Activated naive CD4-positive, alpha-beta T cell treated with anti-CD3 and anti-CD28 coated beads, Interleukin-2, amount 50 U/mL, for 72 hours (primary cell): ENCODE data around the gene FNDC1. TPM values are rescaled to one million over a fixed set of nuclear protein-coding genes. Genes with fewer than 3 reads are reported as not detected.

Experiments used
- ATAC-seq, 2 donors: fragments of 150-1000 bp; cut with Tn5 transposase; 2 replicates each; pipeline ENCODE4 v1.10.0; 2021; ENCODE audit warnings: mild to moderate bottlenecking in 2 of 2, moderate library complexity in 2 of 2
- DNase-seq, 2 donors: peaks; one replicate each; pipeline ENCODE4 v3.0.0; 2021 to 2022; ENCODE audit warnings: low spot score in 2 of 2
- H3K27ac Mint-ChIP-seq, 2 donors: one replicate each; pipeline ENCODE4 v1.8.0; 2022; ENCODE audit warnings: mild to moderate bottlenecking in 2 of 2, mixed read lengths in 2 of 2
- H3K36me3 Mint-ChIP-seq, 2 donors: one replicate each; pipeline ENCODE4 v1.8.0; 2022; ENCODE audit warnings: mixed read lengths in 2 of 2
- H3K9me3 Mint-ChIP-seq, 2 donors: one replicate each; pipeline ENCODE4 v1.8.0; 2022; ENCODE audit warnings: mixed read lengths in 2 of 2
- total RNA-seq, 2 donors: library from RNA; stranded (reverse); gene quantifications; one replicate each; pipeline ENCODE4 v1.2.3, GENCODE V29; 2022

The FNDC1 gene
- total RNA-seq, 2 donors from 2014 or later, result 0.12 TPM; not detected in 1

- Mint-ChIP-seq H3K36me3 (no peaks in the 10 kb centered on the region), H3K9me3 (no peaks in the 10 kb centered on the region), H3K27ac (no peak overlapping the region)
- ATAC-seq (no peak), DNase-seq (no peak)
These were observed 135.4 kb downstream of the FNDC1 start for GRCh38 chr6:159304641-159305040.

DNA sequence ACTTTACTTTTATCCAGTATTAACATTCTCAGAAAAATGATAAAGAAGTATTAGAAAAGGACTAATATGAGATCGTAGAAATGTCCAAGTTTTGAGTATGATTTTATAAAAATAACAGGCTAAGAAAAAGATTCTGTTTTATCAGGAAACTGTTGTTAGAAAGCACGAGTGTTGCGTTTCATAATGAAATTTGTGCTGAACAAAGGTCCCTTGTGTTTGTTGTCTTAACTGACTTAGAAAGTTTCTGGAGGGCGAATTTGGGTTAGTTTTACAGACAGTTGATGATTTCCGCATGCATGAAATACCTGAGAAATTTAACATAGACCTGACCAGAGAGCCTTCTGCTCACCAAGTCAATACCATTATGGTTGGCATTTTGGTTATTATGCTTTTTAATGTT lies 136.0 kb downstream of the FNDC1 start:
- no peaks in the 10 kb centered on the region for H3K36me3 Mint-ChIP-seq
- ATAC-seq (no peak), DNase-seq (no peak)
- no peaks in the 10 kb centered on the region for H3K9me3 Mint-ChIP-seq
- no peak overlapping the region for H3K27ac Mint-ChIP-seq

DNA sequence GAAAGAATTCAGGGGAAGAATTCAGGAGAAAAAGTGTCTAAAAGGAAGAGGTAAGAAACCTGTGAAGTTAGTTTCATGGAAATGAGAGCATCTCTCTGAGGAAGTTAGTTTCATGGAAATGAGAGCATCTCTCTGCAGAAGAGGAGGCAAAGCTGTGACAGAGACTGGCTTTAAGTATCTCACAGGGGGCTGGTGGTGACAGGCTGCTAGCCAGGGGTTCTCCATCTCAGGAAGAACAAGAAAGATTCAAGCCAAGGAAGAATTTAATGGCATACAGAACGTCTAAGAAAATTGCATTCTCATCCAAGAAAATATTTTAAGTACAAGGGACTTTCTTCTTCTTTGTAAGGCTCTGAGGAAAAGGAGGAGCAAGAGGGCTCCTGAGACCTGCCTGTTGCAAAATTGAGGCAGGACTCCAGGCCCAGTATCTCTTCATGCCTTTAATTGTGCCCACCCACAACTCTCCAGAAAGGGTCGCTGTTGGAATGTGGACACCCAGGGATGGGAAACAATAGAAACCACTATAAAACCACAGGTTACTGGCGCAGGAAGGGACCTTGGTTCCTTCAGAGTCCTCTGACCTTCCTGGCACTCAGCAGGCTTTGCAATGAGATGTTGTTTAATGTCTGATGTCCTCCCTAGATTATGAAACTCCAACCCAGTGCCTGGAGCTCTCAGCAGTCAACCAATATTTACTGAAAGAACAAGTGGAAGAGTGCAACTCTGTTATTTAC lies 136.8 kb downstream of the FNDC1 start:
- H3K36me3 Mint-ChIP-seq, result no peaks in the 10 kb centered on the region
- no peaks in the 10 kb centered on the region for H3K9me3 Mint-ChIP-seq
- no peak overlapping the region for H3K27ac Mint-ChIP-seq
- ATAC-seq (no peak), DNase-seq (no peak)

- no peaks in the 10 kb centered on the region for H3K9me3 Mint-ChIP-seq
- H3K27ac Mint-ChIP-seq, result no peak overlapping the region
- H3K36me3 Mint-ChIP-seq, result no peaks in the 10 kb centered on the region
- no peak for ATAC-seq
- no peak for DNase-seq
These were observed 138.1 kb downstream of the FNDC1 start for GRCh38 chr6:159307246-159307790.

- no peak overlapping the region for H3K27ac Mint-ChIP-seq
- no peak for ATAC-seq
- H3K9me3 Mint-ChIP-seq, result no peaks in the 10 kb centered on the region
- DNase-seq, result no peak
- no peaks in the 10 kb centered on the region for H3K36me3 Mint-ChIP-seq
These were observed 139.0 kb downstream of the FNDC1 start for GRCh38 chr6:159308198-159308597.

- no peak overlapping the region for H3K27ac Mint-ChIP-seq
- ATAC-seq (no peak), DNase-seq (no peak)
- H3K9me3 Mint-ChIP-seq, result no peaks in the 10 kb centered on the region
- no peaks in the 10 kb centered on the region for H3K36me3 Mint-ChIP-seq
These were observed 140.5 kb downstream of the FNDC1 start for GRCh38 chr6:159309723-159310122.

DNA sequence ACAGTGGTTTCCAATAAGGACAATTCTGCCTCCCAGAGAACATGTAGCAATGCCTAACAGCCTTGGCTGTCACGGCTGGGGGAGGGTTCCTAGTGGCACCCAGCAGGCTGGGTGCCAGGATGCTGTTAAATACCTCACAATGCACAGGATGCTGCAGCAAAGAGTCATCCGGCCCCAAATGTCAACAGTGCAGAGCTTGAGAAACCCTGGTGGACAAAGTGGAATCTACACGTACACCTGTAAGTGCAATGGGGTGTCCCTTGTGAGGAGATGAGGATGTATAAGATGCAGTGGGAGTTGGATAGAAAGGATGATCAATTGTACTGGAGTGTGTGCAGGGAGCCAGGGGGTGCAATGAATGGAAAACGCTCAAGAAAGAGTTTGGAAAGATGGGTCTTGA lies 142.4 kb downstream of the FNDC1 start:
- no peak for DNase-seq
- Mint-ChIP-seq H3K36me3 (no peaks in the 10 kb centered on the region), H3K9me3 (no peaks in the 10 kb centered on the region), H3K27ac (no peak overlapping the region)
- ATAC-seq, result no peak

- ATAC-seq, result no peak
- Mint-ChIP-seq H3K27ac (no peak overlapping the region), H3K36me3 (no peaks in the 10 kb centered on the region), H3K9me3 (no peaks in the 10 kb centered on the region)
- DNase-seq, result no peak
These were observed 143.0 kb downstream of the FNDC1 start for GRCh38 chr6:159312206-159312605.

GRCh38 chr6:159313018-159313417 lies 143.8 kb downstream of the FNDC1 start:
- ATAC-seq (no peak), DNase-seq (no peak)
- Mint-ChIP-seq H3K27ac (no peak overlapping the region), H3K9me3 (no peaks in the 10 kb centered on the region), H3K36me3 (no peaks in the 10 kb centered on the region)

DNA sequence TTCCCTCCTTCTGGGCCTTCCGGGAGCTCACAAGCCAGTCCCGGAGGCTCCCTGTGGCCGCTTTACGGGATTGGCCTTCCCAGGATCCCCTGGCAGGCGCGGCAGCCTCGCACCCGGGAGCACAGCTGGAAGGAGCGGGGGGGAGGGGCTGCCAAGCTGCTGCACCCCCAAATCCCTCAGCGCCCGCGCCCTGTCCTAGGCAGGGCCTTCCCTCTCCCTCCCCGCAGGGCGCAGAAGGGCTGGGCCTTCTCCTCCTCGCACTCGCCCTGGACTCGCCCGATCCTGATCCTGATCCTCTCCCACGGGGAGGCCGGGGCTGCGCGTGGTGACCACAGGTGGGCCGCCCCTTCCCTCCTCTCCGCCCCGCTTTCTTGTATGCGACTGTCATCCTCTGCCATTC lies 146.4 kb downstream of the FNDC1 start:
- no peaks in the 10 kb centered on the region for H3K36me3 Mint-ChIP-seq
- DNase-seq (no peak), ATAC-seq (no peak)
- no peaks in the 10 kb centered on the region for H3K9me3 Mint-ChIP-seq
- no peak overlapping the region for H3K27ac Mint-ChIP-seq

DNA sequence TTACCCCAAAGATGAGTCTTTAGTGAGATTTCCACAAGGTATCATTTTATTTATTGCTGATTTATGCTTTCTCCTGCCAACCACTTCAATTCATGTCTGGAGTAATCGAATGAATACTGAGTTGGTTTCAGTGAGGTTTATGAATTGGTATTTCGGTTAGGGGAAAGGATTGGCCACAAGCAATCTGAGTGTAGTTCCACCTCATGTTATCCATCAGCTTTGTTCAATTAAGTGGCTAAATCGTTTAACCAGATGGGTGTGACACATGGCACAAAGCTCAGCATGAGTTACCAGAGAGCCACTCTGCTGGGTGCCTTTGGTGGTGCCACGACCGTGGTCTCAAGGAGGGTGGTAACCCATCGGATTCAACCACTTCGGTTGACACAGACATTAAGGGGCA lies 148.2 kb downstream of the FNDC1 start:
- ATAC-seq, result peak in 1 of 2 donors; percentile 67
- H3K27ac Mint-ChIP-seq, result no peak overlapping the region
- DNase-seq, result no peak
- no peaks in the 10 kb centered on the region for H3K36me3 Mint-ChIP-seq
- no peaks in the 10 kb centered on the region for H3K9me3 Mint-ChIP-seq

- ATAC-seq (no peak), DNase-seq (no peak)
- no peak overlapping the region for H3K27ac Mint-ChIP-seq
- H3K9me3 Mint-ChIP-seq, result no peaks in the 10 kb centered on the region
- H3K36me3 Mint-ChIP-seq, result no peaks in the 10 kb centered on the region
These were observed 152.1 kb downstream of the FNDC1 start for GRCh38 chr6:159321267-159321666.

Other genes with a start within 250 kb of the FNDC1 start
- gene RSPH3, start 169.2 kb upstream of the FNDC1 start, total RNA-seq, result 1 to 10 TPM; 2.0 to 7.1 TPM
- 10 to 100 TPM; 29.9 to 65.0 TPM for gene TAGAP, start 124.4 kb upstream of the FNDC1 start, total RNA-seq